ENCODE measurements around the gene TRIM24.
A peak's percentile ranks its signal among the peaks of the same experiment; 100 is the strongest.
"Not testable (repeated sequence)": the region's sequence is repeated elsewhere in the genome, so short reads cannot be mapped to it uniquely, and the experiment has no call there.

The TRIM24 gene

DNA sequence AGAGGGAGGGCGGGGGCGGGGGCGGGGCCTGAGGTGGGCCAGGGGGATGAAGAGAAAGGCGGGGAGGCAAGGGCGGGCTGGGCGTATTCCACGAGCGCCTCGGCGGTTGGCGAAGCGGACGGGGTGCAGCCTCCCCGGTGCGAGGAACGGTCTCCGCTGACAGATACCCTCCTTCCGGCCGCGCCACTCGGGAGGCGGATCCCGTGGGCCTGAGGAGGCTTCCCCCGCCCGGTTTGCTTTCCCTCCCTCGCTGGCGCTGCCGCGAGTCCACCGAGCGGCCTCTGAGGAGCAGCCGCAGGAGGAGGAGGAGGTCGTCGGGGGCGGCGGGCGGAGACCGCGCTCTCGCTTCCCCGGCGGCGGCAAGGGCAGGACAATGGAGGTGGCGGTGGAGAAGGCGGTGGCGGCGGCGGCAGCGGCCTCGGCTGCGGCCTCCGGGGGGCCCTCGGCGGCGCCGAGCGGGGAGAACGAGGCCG lies at the start of gene TRIM24:
Gene TRIM24, plus strand, starts transcription at position 84 of the 473 bp plus-strand sequence. Its CDS starts 290 bp downstream, at position 374.
- peak within 1 kb of the TSS; percentile 98 for H3K4me3 ChIP-seq (ENCODE audit: low read depth, low read length)
- peak within 1 kb of the TSS; percentile 91 for H3K9ac ChIP-seq (ENCODE audit: low read depth, low read length)
- H3K27me3 ChIP-seq (ENCODE audit: control insufficient read depth, insufficient read depth, low read length) = no peaks in the 10 kb centered on the region
- H3K4me1 ChIP-seq (ENCODE audit: control insufficient read depth, insufficient read depth, low read length) = peaks cover 13% of the 10 kb centered on the region
- H3K36me3 ChIP-seq (ENCODE audit: control insufficient read depth, insufficient read depth, low read length) = no peaks in the 10 kb centered on the region
- H3K9me3 ChIP-seq (ENCODE audit: control insufficient read depth, insufficient read depth, low read length) = no peaks in the 10 kb centered on the region

DNA sequence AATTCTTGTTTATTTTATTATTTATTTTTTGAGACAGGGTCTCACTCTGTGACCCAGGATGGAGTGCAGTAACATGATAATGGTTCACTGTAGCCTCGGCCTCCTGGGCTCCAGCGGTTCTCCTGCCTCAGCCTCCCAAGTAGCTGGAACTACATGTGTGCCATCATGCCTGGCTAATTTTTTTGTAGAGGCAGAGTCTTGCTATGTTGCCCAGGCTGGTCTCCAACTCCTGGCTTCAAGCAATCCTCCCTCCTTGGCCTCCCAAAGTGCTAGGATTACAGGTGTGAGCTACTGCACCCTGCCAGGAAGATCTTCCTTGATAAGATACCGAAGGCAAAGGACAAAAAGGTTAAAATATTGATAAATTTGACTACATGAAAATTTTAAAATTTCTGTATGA lies 48.0 kb upstream of the TRIM24 start:
- H3K9ac ChIP-seq (ENCODE audit: low read depth, low read length); H3K36me3 ChIP-seq (ENCODE audit: control insufficient read depth, insufficient read depth, low read length); H3K27me3 ChIP-seq (ENCODE audit: control insufficient read depth, insufficient read depth, low read length); H3K4me1 ChIP-seq (ENCODE audit: control insufficient read depth, insufficient read depth, low read length); H3K9me3 ChIP-seq (ENCODE audit: control insufficient read depth, insufficient read depth, low read length); H3K4me3 ChIP-seq (ENCODE audit: low read depth, low read length): not testable (repeated sequence)

DNA sequence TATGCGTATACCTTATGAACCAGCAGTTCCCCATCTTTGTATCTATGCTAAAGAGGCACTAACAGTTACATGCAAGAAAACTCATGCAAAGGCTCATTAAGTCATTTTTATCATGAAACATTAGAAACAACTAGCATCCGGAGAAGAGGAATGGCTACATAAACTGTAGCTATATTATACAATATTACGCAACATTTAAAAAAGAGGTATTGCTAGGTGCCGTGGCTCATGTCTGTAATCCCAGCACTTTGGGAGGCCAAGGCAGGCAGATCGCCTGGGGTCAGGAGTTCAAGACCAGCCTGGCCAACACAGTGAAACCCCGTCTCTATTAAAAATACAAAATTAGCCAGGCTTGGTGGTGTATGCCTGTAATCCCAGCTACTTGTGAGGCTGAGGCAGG lies 47.1 kb upstream of the TRIM24 start:
- not testable (repeated sequence) for H3K36me3 ChIP-seq (ENCODE audit: control insufficient read depth, insufficient read depth, low read length); H3K9ac ChIP-seq (ENCODE audit: low read depth, low read length); H3K27me3 ChIP-seq (ENCODE audit: control insufficient read depth, insufficient read depth, low read length); H3K4me3 ChIP-seq (ENCODE audit: low read depth, low read length); H3K9me3 ChIP-seq (ENCODE audit: control insufficient read depth, insufficient read depth, low read length); H3K4me1 ChIP-seq (ENCODE audit: control insufficient read depth, insufficient read depth, low read length)

DNA sequence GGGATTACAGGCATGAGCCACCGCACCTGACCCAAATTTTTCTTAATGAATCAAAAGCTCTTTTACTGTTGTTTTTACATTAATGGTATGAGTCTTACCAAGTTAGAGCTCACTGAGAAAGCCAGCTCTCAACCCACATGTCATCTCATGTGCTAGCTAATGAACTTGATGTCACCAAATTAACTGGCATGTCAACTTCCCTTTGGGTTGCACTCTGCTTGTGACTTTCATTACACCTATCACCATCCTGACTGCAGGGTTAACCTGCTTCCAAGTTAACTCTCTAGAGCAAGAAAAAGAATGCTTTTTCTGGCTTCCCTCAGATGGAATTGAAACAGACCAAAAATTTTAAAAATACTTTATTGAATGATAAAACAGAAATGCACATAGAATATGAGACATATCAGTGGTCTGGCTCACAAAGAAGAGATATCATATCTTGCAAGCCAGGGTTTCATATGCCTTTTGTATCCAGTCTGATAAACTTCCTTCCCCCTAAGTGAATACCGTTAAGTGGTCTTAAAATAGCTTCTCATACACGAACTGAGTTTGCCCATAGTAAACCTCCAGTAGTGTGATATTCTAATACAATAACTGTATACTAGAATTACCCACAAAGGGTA lies 42.9 kb upstream of the TRIM24 start:
- H3K36me3 ChIP-seq (ENCODE audit: control insufficient read depth, insufficient read depth, low read length) = no peaks in the 10 kb centered on the region
- H3K27me3 ChIP-seq (ENCODE audit: control insufficient read depth, insufficient read depth, low read length) = no peaks in the 10 kb centered on the region
- no peaks in the 10 kb centered on the region for H3K4me1 ChIP-seq (ENCODE audit: control insufficient read depth, insufficient read depth, low read length)
- H3K4me3 ChIP-seq (ENCODE audit: low read depth, low read length) = no peak overlapping the region
- H3K9me3 ChIP-seq (ENCODE audit: control insufficient read depth, insufficient read depth, low read length) = no peaks in the 10 kb centered on the region
- no peak overlapping the region for H3K9ac ChIP-seq (ENCODE audit: low read depth, low read length)

DNA sequence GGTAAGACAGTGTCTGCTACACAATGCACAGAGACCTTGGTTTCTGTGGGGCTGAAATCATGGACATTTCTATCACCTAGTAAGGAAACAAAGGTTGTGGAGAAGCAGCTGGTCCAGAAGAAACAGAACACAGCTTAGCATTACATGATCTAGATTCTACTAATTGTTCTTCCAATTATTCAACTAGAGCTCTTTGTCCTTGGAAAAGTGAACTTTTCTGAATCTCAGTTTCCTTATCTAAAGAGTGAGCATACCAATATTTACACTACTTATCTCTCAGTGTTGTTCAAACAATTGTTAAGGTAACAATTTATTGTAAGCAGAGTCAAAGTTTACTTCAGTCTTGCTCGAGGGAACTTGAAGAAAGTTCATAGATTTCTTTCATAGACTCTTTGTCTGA lies 42.3 kb upstream of the TRIM24 start:
- Histone ChIP-seq H3K9ac (ENCODE audit: low read depth, low read length) (no peak overlapping the region), H3K4me3 (ENCODE audit: low read depth, low read length) (no peak overlapping the region), H3K27me3 (ENCODE audit: control insufficient read depth, insufficient read depth, low read length) (no peaks in the 10 kb centered on the region), H3K9me3 (ENCODE audit: control insufficient read depth, insufficient read depth, low read length) (no peaks in the 10 kb centered on the region), H3K4me1 (ENCODE audit: control insufficient read depth, insufficient read depth, low read length) (no peaks in the 10 kb centered on the region), H3K36me3 (ENCODE audit: control insufficient read depth, insufficient read depth, low read length) (no peaks in the 10 kb centered on the region)

DNA sequence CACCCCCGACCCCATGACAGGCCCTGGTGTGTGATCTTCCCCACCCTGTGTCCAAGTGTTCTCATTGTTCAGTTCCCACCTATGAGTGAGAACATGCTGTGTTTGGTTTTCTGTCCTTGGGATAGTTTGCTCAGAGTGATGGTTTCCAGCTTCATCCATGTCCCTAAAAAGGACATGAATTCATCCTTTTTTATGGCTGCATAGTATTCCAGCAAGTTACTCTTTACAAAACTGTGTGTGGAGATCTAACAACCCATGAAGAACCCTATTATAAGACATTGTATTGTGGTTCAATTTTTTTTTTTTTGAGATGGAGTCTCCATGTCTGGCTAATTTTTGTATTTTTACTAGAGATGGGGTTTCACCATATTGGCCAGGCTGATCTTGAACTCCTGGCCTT lies 41.7 kb upstream of the TRIM24 start:
- H3K36me3 ChIP-seq (ENCODE audit: control insufficient read depth, insufficient read depth, low read length); H3K9ac ChIP-seq (ENCODE audit: low read depth, low read length); H3K27me3 ChIP-seq (ENCODE audit: control insufficient read depth, insufficient read depth, low read length): not testable (repeated sequence)

DNA sequence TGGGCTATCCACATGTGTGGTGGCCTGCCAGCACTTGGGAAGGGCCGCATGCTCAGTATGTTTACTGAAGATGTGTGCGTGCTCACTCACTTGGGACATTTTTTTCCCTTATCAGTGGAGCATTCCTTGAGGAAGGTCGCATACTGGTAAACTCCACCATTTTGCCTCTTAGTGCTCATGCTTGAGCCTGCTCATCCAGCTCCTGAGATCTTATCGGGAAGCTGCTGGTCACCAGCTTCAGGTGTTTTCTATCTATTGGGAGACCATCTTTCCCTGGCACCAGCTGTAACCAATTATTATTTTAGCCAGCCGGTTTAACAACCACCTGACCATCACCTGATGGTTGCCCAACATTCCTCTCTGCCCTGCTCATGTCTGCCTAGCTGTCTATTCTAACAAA lies 35.0 kb upstream of the TRIM24 start:
- no peaks in the 10 kb centered on the region for H3K27me3 ChIP-seq (ENCODE audit: control insufficient read depth, insufficient read depth, low read length)
- no peaks in the 10 kb centered on the region for H3K4me1 ChIP-seq (ENCODE audit: control insufficient read depth, insufficient read depth, low read length)
- H3K9me3 ChIP-seq (ENCODE audit: control insufficient read depth, insufficient read depth, low read length) = peaks cover 35% of the 10 kb centered on the region
- no peak overlapping the region for H3K4me3 ChIP-seq (ENCODE audit: low read depth, low read length)
- H3K9ac ChIP-seq (ENCODE audit: low read depth, low read length) = no peak overlapping the region
- no peaks in the 10 kb centered on the region for H3K36me3 ChIP-seq (ENCODE audit: control insufficient read depth, insufficient read depth, low read length)

More for the DNA sequence above, 41.7 kb upstream of the TRIM24 start:
- not testable (repeated sequence) for H3K4me3 ChIP-seq (ENCODE audit: low read depth, low read length); H3K4me1 ChIP-seq (ENCODE audit: control insufficient read depth, insufficient read depth, low read length); H3K9me3 ChIP-seq (ENCODE audit: control insufficient read depth, insufficient read depth, low read length)

DNA sequence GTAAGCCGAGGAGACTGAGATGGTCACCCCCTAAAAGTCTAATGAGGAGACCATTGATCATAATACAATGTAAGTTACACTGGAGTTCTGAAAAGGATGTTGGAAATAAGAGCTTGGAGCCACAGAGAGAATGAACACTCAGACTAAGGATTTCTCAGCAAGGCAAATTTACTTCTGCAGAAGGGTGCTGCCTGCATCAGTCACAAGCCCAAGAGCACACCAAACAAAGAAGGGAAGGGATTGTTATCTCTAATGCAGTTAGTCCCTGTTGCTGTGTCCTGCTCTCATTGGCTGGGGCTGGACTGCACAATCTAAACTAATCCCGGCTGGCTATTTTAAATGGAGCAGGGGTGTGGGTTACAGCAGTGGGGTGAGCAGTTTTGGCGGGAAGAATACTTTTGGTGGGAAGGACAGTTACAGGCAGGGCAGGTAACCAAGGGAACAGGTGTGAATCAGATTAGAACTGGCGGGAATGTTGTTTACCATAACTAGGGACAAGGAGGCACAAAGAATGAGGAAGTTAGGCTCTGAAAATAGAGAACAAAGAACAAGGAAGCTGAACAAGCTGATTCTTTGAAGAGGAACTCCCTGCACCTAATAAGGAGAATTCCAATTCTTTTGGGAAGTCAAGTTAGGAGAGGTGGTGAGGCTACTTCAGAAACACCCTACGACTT lies 30.3 kb upstream of the TRIM24 start:
- H3K9me3 ChIP-seq (ENCODE audit: control insufficient read depth, insufficient read depth, low read length) = peaks cover 48% of the 10 kb centered on the region
- H3K36me3 ChIP-seq (ENCODE audit: control insufficient read depth, insufficient read depth, low read length) = no peaks in the 10 kb centered on the region
- no peak overlapping the region for H3K9ac ChIP-seq (ENCODE audit: low read depth, low read length)
- H3K4me1 ChIP-seq (ENCODE audit: control insufficient read depth, insufficient read depth, low read length) = peaks cover 7% of the 10 kb centered on the region
- H3K27me3 ChIP-seq (ENCODE audit: control insufficient read depth, insufficient read depth, low read length) = no peaks in the 10 kb centered on the region
- H3K4me3 ChIP-seq (ENCODE audit: low read depth, low read length) = no peak overlapping the region

DNA sequence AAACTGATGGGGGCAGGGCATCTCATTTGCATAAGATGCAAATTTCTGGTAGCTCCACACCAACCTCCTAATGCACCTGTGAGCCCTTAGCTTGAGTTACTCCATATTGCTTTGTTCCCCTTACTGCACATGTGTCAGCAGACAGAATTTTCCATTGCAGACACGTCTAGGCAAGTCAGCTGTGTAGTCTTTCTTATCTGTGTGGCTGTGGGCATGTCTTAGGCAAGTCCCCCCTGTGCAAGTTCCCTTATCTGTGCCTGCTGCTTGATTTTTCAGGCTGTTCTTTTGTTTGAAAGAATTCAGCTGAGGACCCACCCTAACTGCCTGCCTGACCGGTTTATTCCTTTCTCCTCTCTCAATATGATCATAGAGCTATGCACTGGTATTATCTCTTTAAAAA lies 28.5 kb upstream of the TRIM24 start:
- Histone ChIP-seq H3K9me3 (ENCODE audit: control insufficient read depth, insufficient read depth, low read length) (peaks cover 41% of the 10 kb centered on the region), H3K4me1 (ENCODE audit: control insufficient read depth, insufficient read depth, low read length) (peaks cover 7% of the 10 kb centered on the region), H3K4me3 (ENCODE audit: low read depth, low read length) (no peak overlapping the region), H3K36me3 (ENCODE audit: control insufficient read depth, insufficient read depth, low read length) (no peaks in the 10 kb centered on the region), H3K27me3 (ENCODE audit: control insufficient read depth, insufficient read depth, low read length) (no peaks in the 10 kb centered on the region), H3K9ac (ENCODE audit: low read depth, low read length) (no peak overlapping the region)

DNA sequence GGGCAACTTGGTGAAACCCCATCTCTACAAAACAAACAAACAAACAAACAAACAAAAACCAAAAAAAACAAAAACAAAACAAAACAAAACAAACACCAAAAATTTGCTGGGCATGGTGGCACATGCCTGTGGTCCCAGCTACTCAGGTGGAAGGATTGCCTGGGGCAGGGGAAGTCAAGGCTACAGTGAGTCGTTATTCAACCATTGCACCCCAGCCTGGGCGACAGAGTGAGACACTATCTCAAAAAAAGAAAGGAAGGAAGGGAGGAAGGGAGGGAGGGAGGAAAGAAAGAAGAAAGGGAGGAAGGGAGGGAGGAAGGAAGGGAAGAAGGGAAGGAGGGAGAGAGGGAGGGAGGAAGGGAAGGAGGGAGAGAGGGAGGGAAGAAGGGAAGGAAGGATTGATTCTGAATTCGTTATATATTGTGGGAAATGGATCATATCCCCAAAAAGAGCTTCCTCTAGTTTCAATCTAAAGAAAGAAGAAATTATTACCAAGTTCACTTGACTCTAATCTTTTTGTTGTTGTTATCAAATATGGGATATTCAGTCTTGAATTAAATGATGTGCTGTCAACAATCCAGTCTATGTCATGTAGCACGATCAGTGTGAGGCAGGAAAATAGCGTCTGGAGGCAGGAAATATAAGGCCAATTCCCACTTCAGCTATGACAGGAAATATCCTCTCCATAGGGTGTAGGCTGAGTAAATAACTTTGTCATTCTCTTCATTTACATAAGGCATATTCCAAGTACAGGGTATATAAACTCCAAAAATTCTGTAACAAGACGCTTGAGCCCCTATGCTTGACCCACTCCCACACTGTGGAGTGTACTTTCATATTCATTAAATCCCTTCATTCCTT lies 26.2 kb upstream of the TRIM24 start:
- Histone ChIP-seq H3K9me3 (ENCODE audit: control insufficient read depth, insufficient read depth, low read length) (peaks cover 35% of the 10 kb centered on the region), H3K9ac (ENCODE audit: low read depth, low read length) (no peak overlapping the region), H3K4me1 (ENCODE audit: control insufficient read depth, insufficient read depth, low read length) (peaks cover 7% of the 10 kb centered on the region), H3K27me3 (ENCODE audit: control insufficient read depth, insufficient read depth, low read length) (no peaks in the 10 kb centered on the region), H3K4me3 (ENCODE audit: low read depth, low read length) (no peak overlapping the region), H3K36me3 (ENCODE audit: control insufficient read depth, insufficient read depth, low read length) (no peaks in the 10 kb centered on the region)

DNA sequence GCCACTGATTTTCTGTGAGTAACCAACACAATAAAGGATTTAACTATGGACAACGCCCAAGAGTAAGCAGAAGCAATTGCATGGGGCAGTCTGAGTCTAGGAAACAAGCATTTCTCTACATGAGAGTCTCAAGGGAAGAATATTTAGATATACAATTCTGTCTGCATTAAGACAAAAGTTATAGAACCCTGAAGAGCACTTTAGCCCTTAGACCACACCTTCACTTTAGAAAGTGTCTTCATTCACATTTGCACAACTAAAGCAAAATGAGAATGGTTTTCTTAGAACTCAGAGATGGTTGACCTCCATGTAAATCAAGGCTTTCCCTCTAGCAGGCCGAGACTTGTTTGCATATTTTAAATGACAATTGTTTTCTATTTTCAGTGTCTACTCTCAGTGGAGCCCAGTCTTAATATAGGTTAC lies 25.5 kb upstream of the TRIM24 start:
- peaks cover 7% of the 10 kb centered on the region for H3K4me1 ChIP-seq (ENCODE audit: control insufficient read depth, insufficient read depth, low read length)
- H3K27me3 ChIP-seq (ENCODE audit: control insufficient read depth, insufficient read depth, low read length) = no peaks in the 10 kb centered on the region
- peaks cover 28% of the 10 kb centered on the region for H3K9me3 ChIP-seq (ENCODE audit: control insufficient read depth, insufficient read depth, low read length)
- H3K36me3 ChIP-seq (ENCODE audit: control insufficient read depth, insufficient read depth, low read length) = no peaks in the 10 kb centered on the region
- H3K4me3 ChIP-seq (ENCODE audit: low read depth, low read length) = no peak overlapping the region
- H3K9ac ChIP-seq (ENCODE audit: low read depth, low read length) = no peak overlapping the region

Data from iPS-15b (cell line).